ENCODE data around the gene NRGN.

- TF ChIP-seq CTCF (IDR thresholded peaks at IDR 0.05; ENCODE audit: insufficient read depth, low read length) (no peak), POLR2AphosphoS5 (IDR thresholded peaks at IDR 0.05; ENCODE audit: low read depth) (no peak), GABPA (IDR thresholded peaks at IDR 0.05; ENCODE audit: low read depth) (no peak)
These were observed 17.6 kb downstream of the NRGN start for GRCh38 chr11:124757320-124757719.
